ENCODE results near the gene SLIT3.

The SLIT3 gene

GRCh38 chr5:168885324-168886120 lies 415.4 kb downstream of the SLIT3 start:
- no peak for DNase-seq (ENCODE audit: low read depth)

- no peak for DNase-seq (ENCODE audit: low read depth)
Observed at GRCh38 chr5:168883991-168884390, 416.9 kb downstream of the SLIT3 start.

- DNase-seq (ENCODE audit: low read depth): no peak
Observed at GRCh38 chr5:168883281-168883741, 417.6 kb downstream of the SLIT3 start.

GRCh38 chr5:168882283-168882682 lies 418.7 kb downstream of the SLIT3 start:
- DNase-seq (ENCODE audit: low read depth): no peak

GRCh38 chr5:168881427-168882149 lies 419.4 kb downstream of the SLIT3 start:
- no peak for DNase-seq (ENCODE audit: low read depth)

- no peak for DNase-seq (ENCODE audit: low read depth)
Observed at GRCh38 chr5:168879929-168880328, 421.0 kb downstream of the SLIT3 start.

- no peak for DNase-seq (ENCODE audit: low read depth)
Observed at GRCh38 chr5:168879331-168879730, 421.6 kb downstream of the SLIT3 start.

- no peak for DNase-seq (ENCODE audit: low read depth)
Observed at GRCh38 chr5:168878135-168878745, 422.7 kb downstream of the SLIT3 start.

- no peak for DNase-seq (ENCODE audit: low read depth)
Observed at GRCh38 chr5:168877132-168877892, 423.6 kb downstream of the SLIT3 start.

- DNase-seq (ENCODE audit: low read depth): no peak
Observed at GRCh38 chr5:168876419-168876818, 424.5 kb downstream of the SLIT3 start.

GRCh38 chr5:168875832-168876231 lies 425.1 kb downstream of the SLIT3 start:
- no peak for DNase-seq (ENCODE audit: low read depth)

- DNase-seq (ENCODE audit: low read depth): no peak
Observed at GRCh38 chr5:168874713-168875380, 426.1 kb downstream of the SLIT3 start.

GRCh38 chr5:168872246-168872645 lies 428.7 kb downstream of the SLIT3 start:
- no peak for DNase-seq (ENCODE audit: low read depth)

GRCh38 chr5:168870910-168871309 lies 430.0 kb downstream of the SLIT3 start:
- DNase-seq (ENCODE audit: low read depth): no peak

GRCh38 chr5:168869615-168870227 lies 431.2 kb downstream of the SLIT3 start:
- no peak for DNase-seq (ENCODE audit: low read depth)

GRCh38 chr5:168867241-168867640 lies 433.7 kb downstream of the SLIT3 start:
- no peak for DNase-seq (ENCODE audit: low read depth)

- no peak for DNase-seq (ENCODE audit: low read depth)
Observed at GRCh38 chr5:168865968-168866367, 435.0 kb downstream of the SLIT3 start.

- DNase-seq (ENCODE audit: low read depth): no peak
Observed at GRCh38 chr5:168863021-168863420, 437.9 kb downstream of the SLIT3 start.

- no peak for DNase-seq (ENCODE audit: low read depth)
Observed at GRCh38 chr5:168860503-168860902, 440.4 kb downstream of the SLIT3 start.

GRCh38 chr5:168860081-168860480 lies 440.9 kb downstream of the SLIT3 start:
- no peak for DNase-seq (ENCODE audit: low read depth)

- DNase-seq (ENCODE audit: low read depth): no peak
Observed at GRCh38 chr5:168859471-168859870, 441.5 kb downstream of the SLIT3 start.
